ENCODE data around the gene DUS4L.

Gene DUS4L

DNA sequence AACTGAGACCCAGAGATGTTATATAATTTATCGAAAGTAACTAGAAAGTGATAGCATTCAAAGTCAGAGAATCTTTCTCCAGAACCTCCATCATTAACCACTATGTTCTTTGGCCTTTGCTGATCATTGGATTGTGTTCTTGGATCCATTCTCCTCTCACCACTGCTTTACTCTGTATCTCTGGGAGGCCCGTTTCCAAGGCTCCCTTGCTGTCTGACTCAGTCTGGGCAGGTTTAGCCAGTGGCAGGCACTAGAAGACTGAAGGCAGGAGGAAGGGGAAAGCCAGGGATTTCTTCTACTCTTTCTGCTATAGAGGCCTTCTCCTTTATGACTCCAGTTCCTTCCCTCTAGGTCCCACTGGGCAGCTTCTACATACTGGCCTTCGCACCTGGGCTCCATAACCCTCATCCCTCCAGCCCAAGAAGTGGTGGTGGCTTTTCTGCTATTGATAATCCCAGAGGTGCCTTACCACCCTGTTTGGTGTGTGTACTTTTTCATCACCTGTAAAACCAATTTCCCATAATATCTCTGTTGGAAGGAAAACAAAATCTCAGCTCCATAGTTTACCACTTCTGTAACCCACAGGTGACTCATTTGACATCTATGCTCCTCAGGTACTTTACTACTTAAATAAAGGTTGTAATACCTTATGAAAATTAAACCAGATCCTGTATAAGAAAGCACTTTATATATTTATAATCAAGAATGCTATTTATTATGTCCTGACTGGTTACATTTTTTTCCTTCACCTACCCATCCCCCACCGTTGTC, 52.3 kb downstream of the DUS4L start:
- no peak for DNase-seq

- no peak for DNase-seq
These were observed 58.7 kb downstream of the DUS4L start for GRCh38 chr7:107622429-107622828.

- no peak for DNase-seq
These were observed 59.1 kb downstream of the DUS4L start for GRCh38 chr7:107622894-107623293.

DNA sequence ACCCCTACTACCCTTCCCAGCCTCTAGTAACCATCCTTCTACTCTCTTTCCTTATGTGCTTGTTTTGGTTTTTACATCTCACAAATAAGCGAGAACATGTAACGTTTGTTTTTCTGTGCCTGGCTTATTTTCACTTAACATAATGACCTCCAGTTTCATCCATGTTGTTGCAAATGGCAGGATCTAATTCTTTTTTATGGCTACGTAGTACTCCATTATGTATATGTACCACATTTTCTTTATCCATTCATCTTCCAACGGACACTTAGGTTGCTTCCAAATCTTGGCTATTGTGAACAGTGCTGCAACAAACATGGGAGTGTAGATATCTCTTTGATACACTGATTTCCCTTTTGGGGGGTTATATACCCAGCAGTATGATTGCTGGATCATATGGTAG, 63.2 kb downstream of the DUS4L start:
- no peak for DNase-seq
